Measurements from ENCODE around the gene SUPT4H1. TPM values are rescaled to one million over a fixed set of nuclear protein-coding genes. Genes with fewer than 3 reads are reported as not detected.

SUPT4H1 gene
- total and polyA plus RNA-seq, 2 donors (not counting 1 experiment from before 2014, with no cell fraction given): 30.2 to 60.1 TPM

DNA sequence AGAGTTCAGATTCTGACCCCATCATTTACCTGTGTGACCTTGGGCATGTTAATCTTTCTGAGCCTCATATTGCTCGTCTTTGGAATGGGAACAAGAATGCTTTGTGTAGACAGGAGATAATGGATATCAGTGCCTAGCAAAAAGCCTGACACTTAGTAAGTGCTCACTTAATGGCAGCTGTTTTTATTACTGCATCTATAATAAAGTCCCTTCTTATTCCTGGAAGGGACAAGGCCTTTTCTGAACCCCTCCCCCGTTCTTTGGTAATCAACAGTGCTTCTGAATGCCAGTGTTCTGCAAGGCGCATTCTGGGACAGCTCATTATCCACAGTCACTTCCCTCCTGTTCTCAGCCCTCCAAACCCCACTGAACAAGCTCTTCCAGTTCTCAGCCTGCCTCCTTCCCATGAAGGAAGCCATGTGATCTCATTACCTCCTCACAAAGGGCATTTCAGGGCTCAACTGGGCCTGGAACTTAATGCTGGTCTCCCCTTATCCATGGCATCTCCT lies 25.1 kb upstream of the SUPT4H1 start:
- Histone ChIP-seq H3K4me3 (ENCODE audit: control extremely low read depth in 1 of 5, extremely low read depth in 1 of 5, insufficient read depth in 1 of 5, low read depth in 2 of 5, low read length in 4 of 5) (no peak overlapping the region), H2AFZ (ENCODE audit: insufficient read depth, low read depth, low read length, poor library complexity, severe bottlenecking) (no peak overlapping the region), H3K4me1 (ENCODE audit: control insufficient read depth in 2 of 2, insufficient read depth in 2 of 2, low read length in 2 of 2) (peaks cover 5 to 7% of the 10 kb centered on the region in 2 donors), H3K36me3 (replicated peaks in 1 of 2; ENCODE audit: control extremely low read depth in 1 of 2, control insufficient read depth in 1 of 2, extremely low read depth in 1 of 2, insufficient read depth in 2 of 2, low read length in 1 of 2) (no peaks in the 10 kb centered on the region), H3K4me2 (replicated peaks; ENCODE audit: low read depth, low read length, poor library complexity, severe bottlenecking) (no peak overlapping the region), H3K79me2 (ENCODE audit: control insufficient read depth, insufficient read depth, low read length) (no peaks in the 10 kb centered on the region), H4K20me1 (ENCODE audit: control insufficient read depth, insufficient read depth, low read length, poor library complexity, severe bottlenecking) (no peaks in the 10 kb centered on the region), H3K27ac (ENCODE audit: low read length in 2 of 2) (no peak overlapping the region), H3K27me3 (replicated peaks in 1 of 4; ENCODE audit: control extremely low read depth in 1 of 4, control insufficient read depth in 3 of 4, insufficient read depth in 4 of 4, low read length in 3 of 4) (no peaks in the 10 kb centered on the region), H3K9ac (ENCODE audit: low read length) (no peak overlapping the region), H3K9me3 (ENCODE audit: control extremely low read depth in 1 of 3, control insufficient read depth in 2 of 3, insufficient read depth in 1 of 3, low read length in 2 of 3) (no peaks in the 10 kb centered on the region)
- intact Hi-C loops (cut with micrococcal nuclease): no loop called here
- DNase-seq (no peak), ATAC-seq (ENCODE audit: low read depth) (no peak)
- ChIA-PET CTCF (interaction anchor here (1.0 to 1.5 kb wide), 2 partner anchors 40 to 59 kb away, joined by 4 to 5 read pairs; partner anchors contain the start of gene RNF43), POLR2A (interaction anchor here (0.6 to 1.4 kb wide), 2 partner anchors 25 to 59 kb away, joined by 3 to 5 read pairs; partner anchors contain the start of gene SUPT4H1)
- no peak for TF ChIP-seq CTCF (IDR thresholded peaks at IDR 0.05)
- H3K4me1 Mint-ChIP-seq: peaks cover 6% of the 10 kb centered on the region
- no peaks in the 10 kb centered on the region for H3K9me3 Mint-ChIP-seq (ENCODE audit: insufficient read depth)
- no peak overlapping the region for H3K4me3 Mint-ChIP-seq
- no peak overlapping the region for H3K27ac Mint-ChIP-seq
- no peaks in the 10 kb centered on the region for H3K27me3 Mint-ChIP-seq
- WGBS (ENCODE audit: insufficient coverage): 100% methylated on average over 2 of the region's 3 CpGs

GRCh38 chr17:58376472-58377000 lies 24.5 kb upstream of the SUPT4H1 start:
- no peak overlapping the region for H3K4me2 ChIP-seq (replicated peaks; ENCODE audit: low read depth, low read length, poor library complexity, severe bottlenecking)
- 93% methylated on average over 2 of the region's 4 CpGs for WGBS (ENCODE audit: insufficient coverage)
- Mint-ChIP-seq H3K4me1 (peaks cover 6% of the 10 kb centered on the region), H3K4me3 (no peak overlapping the region), H3K27ac (no peak overlapping the region), H3K27me3 (no peaks in the 10 kb centered on the region), H3K9me3 (ENCODE audit: insufficient read depth) (no peaks in the 10 kb centered on the region)
- no peaks in the 10 kb centered on the region for H4K20me1 ChIP-seq (ENCODE audit: control insufficient read depth, insufficient read depth, low read length, poor library complexity, severe bottlenecking)
- peaks cover under 1% of the 10 kb centered on the region in 2 donors for H3K4me1 ChIP-seq (ENCODE audit: control insufficient read depth in 2 of 2, insufficient read depth in 2 of 2, low read length in 2 of 2)
- no peak overlapping the region for H2AFZ ChIP-seq (ENCODE audit: insufficient read depth, low read depth, low read length, poor library complexity, severe bottlenecking)
- no peaks in the 10 kb centered on the region for H3K36me3 ChIP-seq (replicated peaks in 1 of 2; ENCODE audit: control extremely low read depth in 1 of 2, control insufficient read depth in 1 of 2, extremely low read depth in 1 of 2, insufficient read depth in 2 of 2, low read length in 1 of 2)
- no peak for DNase-seq
- no peaks in the 10 kb centered on the region for H3K9me3 ChIP-seq (ENCODE audit: control extremely low read depth in 1 of 3, control insufficient read depth in 2 of 3, insufficient read depth in 1 of 3, low read length in 2 of 3)
- TF ChIP-seq EZH2 (IDR thresholded peaks at IDR 0.05; ENCODE audit: borderline replicate concordance, insufficient read depth, low read depth, low read length, poor library complexity, severe bottlenecking) (no peak), CTCF (IDR thresholded peaks at IDR 0.05) (no peak)
- no peaks in the 10 kb centered on the region for H3K79me2 ChIP-seq (ENCODE audit: control insufficient read depth, insufficient read depth, low read length)
- intact Hi-C loops (cut with micrococcal nuclease): no loop called here
- no peak overlapping the region for H3K9ac ChIP-seq (ENCODE audit: low read length)
- ChIA-PET CTCF (interaction anchor here (1.0 to 1.5 kb wide), 2 partner anchors 41 to 59 kb away, joined by 4 to 5 read pairs; partner anchors contain the start of gene RNF43), POLR2A (interaction anchor here (1.4 kb wide), 1 partner anchor 59 kb away, joined by 3 read pairs; no protein-coding TSS in a partner anchor)
- no peak overlapping the region for H3K27ac ChIP-seq (ENCODE audit: low read length in 2 of 2)
- no peak overlapping the region for H3K4me3 ChIP-seq (ENCODE audit: control extremely low read depth in 1 of 5, extremely low read depth in 1 of 5, insufficient read depth in 1 of 5, low read depth in 2 of 5, low read length in 4 of 5)
- ATAC-seq (ENCODE audit: low read depth): no peak
- no peaks in the 10 kb centered on the region for H3K27me3 ChIP-seq (replicated peaks in 1 of 4; ENCODE audit: control extremely low read depth in 1 of 4, control insufficient read depth in 3 of 4, insufficient read depth in 4 of 4, low read length in 3 of 4)
